PC-3 (cell line): Measurements from ENCODE around the gene ADAMTSL2. TPM values are rescaled to one million over a fixed set of nuclear protein-coding genes. Genes with fewer than 3 reads are reported as not detected.

ENCODE experiments used
- ATAC-seq: fragments of 200-7000 bp; cut with Tn5 transposase; 2 replicates; pipeline ENCODE4 v1.9.1; 2020; ENCODE audit warnings: mild to moderate bottlenecking, moderate library complexity
- BruUV-seq: library from RNA; stranded (reverse); fragments of 400-500 nt; replicated peaks from 2 replicates; lab custom pipeline; 2021; lab: Mats Ljungman, UMichigan
- CTCF ChIA-PET: fragments of 300-600 bp; sonication (Branson Sonifier 250); formaldehyde crosslinking; loops from one replicate; lab custom pipeline; 2022; ENCODE audit warnings: antibody characterized with exemption; lab: Charles Lee
- POLR2A ChIA-PET: fragments of 300-600 bp; sonication (Branson Sonifier 250); formaldehyde crosslinking; loops from one replicate; lab custom pipeline; 2022; ENCODE audit warnings: antibody characterized with exemption; ENCODE audit not compliant: unreplicated experiment; lab: Charles Lee
- DNase-seq: peaks from one replicate; pipeline ENCODE4 v3.0.0-alpha.2; 2015
- H2AFZ ChIP-seq: fragments of 300-600 bp; sonication (generic); 2 replicates; pipeline ENCODE4 v1.6.0; 2016; ENCODE audit warnings: antibody characterized with exemption, low read length
- H3F3A ChIP-seq: fragments of 300-600 bp; sonication (generic); one replicate; pipeline ENCODE4 v1.6.0; 2017; ENCODE audit warnings: antibody characterized with exemption, low read length, control low read depth, mild to moderate bottlenecking; ENCODE audit not compliant: unreplicated experiment
- H3K27ac ChIP-seq: fragments of 300-600 bp; sonication (generic); 2 replicates; pipeline ENCODE4 v1.5.1; 2016; ENCODE audit warnings: mild to moderate bottlenecking, low read length
- H3K27me3 ChIP-seq: fragments of 300-600 bp; sonication (generic); 2 replicates; pipeline ENCODE4 v1.6.1; 2016; ENCODE audit warnings: low read length, mixed read lengths
- H3K36me3 ChIP-seq: fragments of 300-600 bp; sonication (generic); 2 replicates; pipeline ENCODE4 v1.6.1; 2016; ENCODE audit warnings: low read depth, mixed run types, low read length, mixed read lengths
- H3K4me1 ChIP-seq: fragments of 300-600 bp; sonication (generic); 2 replicates; pipeline ENCODE4 v1.5.1; 2016; ENCODE audit warnings: low read length; ENCODE audit not compliant: insufficient read depth
- H3K4me2 ChIP-seq: fragments of 300-600 bp; sonication (generic); 2 replicates; pipeline ENCODE4 v1.6.0; 2016; ENCODE audit warnings: low read length
- H3K4me3 ChIP-seq: fragments of 300-600 bp; sonication (generic); 2 replicates; pipeline ENCODE4 v1.5.1; 2016; ENCODE audit warnings: mild to moderate bottlenecking, low read length, mixed read lengths
- H3K79me2 ChIP-seq: fragments of 300-600 bp; sonication (generic); 2 replicates; pipeline ENCODE4 v1.6.1; 2017; ENCODE audit warnings: low read length, mixed read lengths
- H3K9ac ChIP-seq: fragments of 300-600 bp; sonication (generic); 2 replicates; pipeline ENCODE4 v1.6.0; 2016; ENCODE audit warnings: mild to moderate bottlenecking, low read length
- H3K9me2 ChIP-seq: fragments of 300-600 bp; sonication (generic); replicated peaks from 2 replicates; pipeline ENCODE4 v1.6.1; 2016; ENCODE audit warnings: mixed run types, low read length, mixed read lengths
- H3K9me3 ChIP-seq: fragments of 300-600 bp; sonication (generic); 2 replicates; pipeline ENCODE4 v1.6.1; 2016; ENCODE audit warnings: low read length, mixed read lengths
- H4K20me1 ChIP-seq: fragments of 300-600 bp; sonication (generic); 2 replicates; pipeline ENCODE4 v1.6.1; 2016; ENCODE audit warnings: low read length, mixed read lengths
- EZH2 ChIP-seq: fragments of 300-600 bp; sonication (generic); IDR thresholded peaks from one replicate; pipeline ENCODE4 v1.6.1; 2017; ENCODE audit warnings: antibody characterized with exemption, mild to moderate bottlenecking, low read length; ENCODE audit not compliant: unreplicated experiment
- EZH2phosphoT487 ChIP-seq: fragments of 300-600 bp; sonication (generic); IDR thresholded peaks from 2 replicates; pipeline ENCODE4 v1.6.1; 2018; ENCODE audit warnings: mild to moderate bottlenecking, antibody characterized with exemption, low read length, borderline replicate concordance
- intact Hi-C: fragments of 100-400 bp; cut with micrococcal nuclease; formaldehyde crosslinking; loops from 2 replicates; pipeline ENCODE4 v1.9.0; 2023
- total RNA-seq: library from RNA; depleted of rRNA; stranded (reverse); fragments of >200 nt; gene quantifications from 2 replicates; pipeline ENCODE4 v1.2.3, GENCODE V29; 2014; rRNA removed
- TF ChIP-seq, protein P1 (sequence below): fragments of 300-600 bp; sonication (generic); conservative IDR thresholded peaks from 2 replicates; pipeline ENCODE4 v1.5.1; 2017; ENCODE audit warnings: antibody characterized with exemption, low read depth, mild to moderate bottlenecking, low read length

ADAMTSL2 gene
- total RNA-seq, 1 experiment from 2014 or later: not detected

DNA sequence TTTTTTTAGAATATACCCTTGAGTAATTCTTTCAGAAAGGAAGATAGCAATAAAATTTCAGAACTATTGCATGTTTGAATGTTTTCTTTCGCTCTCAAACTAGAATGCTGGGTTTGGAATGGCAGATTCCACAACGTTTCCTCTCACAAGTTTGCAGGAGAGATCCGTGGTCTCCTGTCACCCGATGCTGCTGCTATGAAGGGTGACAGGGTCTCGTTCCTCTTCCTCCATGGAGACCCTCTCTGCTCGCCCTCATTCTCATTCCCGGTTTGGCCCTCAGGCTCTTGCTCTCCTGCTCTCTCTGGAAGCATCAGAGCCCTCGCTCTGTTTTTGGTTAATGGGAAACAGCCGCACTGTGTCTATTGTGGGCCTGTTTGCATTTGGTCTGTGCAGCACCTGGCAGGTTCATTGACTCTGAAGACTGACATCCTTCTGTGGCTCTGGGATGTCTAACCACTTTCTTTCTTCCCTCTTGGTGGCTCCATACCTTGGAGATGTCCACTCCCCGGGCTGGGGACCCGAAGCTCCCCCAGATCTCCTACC is 87.3 kb downstream of the ADAMTSL2 start:
- Histone ChIP-seq H3K9me2 (no peaks in the 10 kb centered on the region), H3K4me2 (no peak overlapping the region), H3K9ac (no peak overlapping the region), H2AFZ (no peak overlapping the region), H3F3A (no peaks in the 10 kb centered on the region), H3K79me2 (no peaks in the 10 kb centered on the region), H3K27ac (no peak overlapping the region), H3K9me3 (no peaks in the 10 kb centered on the region), H4K20me1 (no peaks in the 10 kb centered on the region), H3K4me1 (no peaks in the 10 kb centered on the region), H3K4me3 (no peak overlapping the region), H3K27me3 (peaks cover 54% of the 10 kb centered on the region), H3K36me3 (no peaks in the 10 kb centered on the region)
- no TSS peak for BruUV-seq
- no peak for ATAC-seq
- no peak for DNase-seq
- TF ChIP-seq, protein P1, sequence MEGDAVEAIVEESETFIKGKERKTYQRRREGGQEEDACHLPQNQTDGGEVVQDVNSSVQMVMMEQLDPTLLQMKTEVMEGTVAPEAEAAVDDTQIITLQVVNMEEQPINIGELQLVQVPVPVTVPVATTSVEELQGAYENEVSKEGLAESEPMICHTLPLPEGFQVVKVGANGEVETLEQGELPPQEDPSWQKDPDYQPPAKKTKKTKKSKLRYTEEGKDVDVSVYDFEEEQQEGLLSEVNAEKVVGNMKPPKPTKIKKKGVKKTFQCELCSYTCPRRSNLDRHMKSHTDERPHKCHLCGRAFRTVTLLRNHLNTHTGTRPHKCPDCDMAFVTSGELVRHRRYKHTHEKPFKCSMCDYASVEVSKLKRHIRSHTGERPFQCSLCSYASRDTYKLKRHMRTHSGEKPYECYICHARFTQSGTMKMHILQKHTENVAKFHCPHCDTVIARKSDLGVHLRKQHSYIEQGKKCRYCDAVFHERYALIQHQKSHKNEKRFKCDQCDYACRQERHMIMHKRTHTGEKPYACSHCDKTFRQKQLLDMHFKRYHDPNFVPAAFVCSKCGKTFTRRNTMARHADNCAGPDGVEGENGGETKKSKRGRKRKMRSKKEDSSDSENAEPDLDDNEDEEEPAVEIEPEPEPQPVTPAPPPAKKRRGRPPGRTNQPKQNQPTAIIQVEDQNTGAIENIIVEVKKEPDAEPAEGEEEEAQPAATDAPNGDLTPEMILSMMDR: no peak
- TF ChIP-seq EZH2phosphoT487 (no peak), EZH2 (no peak)
- intact Hi-C loops: no loop called here
- ChIA-PET POLR2A (no interaction called here), CTCF (no interaction called here)

DNA sequence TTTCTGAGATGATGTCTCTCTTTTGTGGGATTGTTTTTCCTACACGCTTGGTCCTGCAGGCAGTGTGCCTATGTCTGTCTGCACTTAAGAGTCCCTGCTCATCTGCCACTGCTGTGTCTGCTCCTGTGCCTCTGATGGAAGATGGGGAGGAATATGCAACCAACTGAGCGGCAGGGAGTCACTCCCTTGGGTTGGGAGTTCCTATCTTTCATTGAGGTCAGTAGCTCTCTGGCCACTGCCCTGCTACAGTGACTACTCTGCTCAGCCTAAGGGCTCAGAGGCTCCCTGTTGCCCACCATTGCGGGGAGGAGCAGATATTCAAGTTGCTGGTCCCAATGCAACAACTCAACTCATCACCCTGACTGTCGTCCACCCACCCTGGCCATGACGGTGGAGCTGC is 88.1 kb downstream of the ADAMTSL2 start:
- Histone ChIP-seq H3K4me2 (no peak overlapping the region), H4K20me1 (no peaks in the 10 kb centered on the region), H2AFZ (no peak overlapping the region), H3K27me3 (peaks cover 53% of the 10 kb centered on the region), H3K4me1 (no peaks in the 10 kb centered on the region), H3K4me3 (no peak overlapping the region), H3K27ac (no peak overlapping the region), H3K9ac (no peak overlapping the region), H3K79me2 (no peaks in the 10 kb centered on the region), H3F3A (no peaks in the 10 kb centered on the region), H3K9me2 (no peaks in the 10 kb centered on the region), H3K36me3 (no peaks in the 10 kb centered on the region), H3K9me3 (no peaks in the 10 kb centered on the region)
- no TSS peak for BruUV-seq
- intact Hi-C loops: no loop called here
- CTCF ChIA-PET: no interaction called here
- POLR2A ChIA-PET: no interaction called here
- ATAC-seq (no peak), DNase-seq (no peak)
- no peak for TF ChIP-seq EZH2phosphoT487
- TF ChIP-seq, protein P1: no peak
- no peak for TF ChIP-seq EZH2

Other genes starting within 250 kb of the ADAMTSL2 start
- 28.0 TPM in 2 replicates for gene SURF6, start 198.5 kb upstream of the ADAMTSL2 start, total RNA-seq
- gene MED22, start 186.6 kb upstream of the ADAMTSL2 start, total RNA-seq: 20.5 and 24.5 TPM in 2 replicates
- gene RPL7A, start 186.5 kb upstream of the ADAMTSL2 start, total RNA-seq: 998 and 1,156 TPM in 2 replicates
- 15.7 and 28.1 TPM in 2 replicates for gene SURF1, start 178.2 kb upstream of the ADAMTSL2 start, total RNA-seq
- 103 and 134 TPM in 2 replicates for gene SURF2, start 178.2 kb upstream of the ADAMTSL2 start, total RNA-seq
- 161 and 173 TPM in 2 replicates for gene SURF4, start 158.6 kb upstream of the ADAMTSL2 start, total RNA-seq
- 0.52 and 4.1 TPM in 2 replicates for gene STKLD1, start 158.3 kb upstream of the ADAMTSL2 start, total RNA-seq
- gene REXO4, start 116.7 kb upstream of the ADAMTSL2 start, total RNA-seq: 34.1 and 37.8 TPM in 2 replicates
- 0.86 and 0.95 TPM in 2 replicates for gene ADAMTS13, start 112.3 kb upstream of the ADAMTSL2 start, total RNA-seq
- gene CACFD1, start 74.7 kb upstream of the ADAMTSL2 start, total RNA-seq: 7.5 and 10.0 TPM in 2 replicates
- gene SLC2A6, start 55.6 kb upstream of the ADAMTSL2 start, total RNA-seq: 20.5 and 21.7 TPM in 2 replicates
- not detected in 2 replicates for gene MYMK, start 9.7 kb upstream of the ADAMTSL2 start, total RNA-seq
- gene FAM163B, start 74.7 kb downstream of the ADAMTSL2 start, total RNA-seq: not detected in 2 replicates
- not detected in 2 replicates for gene DBH, start 101.7 kb downstream of the ADAMTSL2 start, total RNA-seq
- 2.5 and 3.4 TPM in 2 replicates for gene SARDH, start 203.6 kb downstream of the ADAMTSL2 start, total RNA-seq